ENCODE measurements around the gene KLF3. TPM values are rescaled to one million over a fixed set of nuclear protein-coding genes. Genes with fewer than 3 reads are reported as not detected.
A peak's percentile ranks its signal among the peaks of the same experiment; 100 is the strongest.

The KLF3 gene
- total and polyA plus RNA-seq, 9 of the 15 experiments (the other 6 are each of a cell fraction or from before 2014, with no cell fraction given) = 9.9 to 47.2 (median 18.1) TPM

GRCh38 chr4:38667085-38667893 lies 3.3 kb downstream of the KLF3 start (continued):
- no peak for TF ChIP-seq ZNF512 (tag; IDR thresholded peaks at IDR 0.05)
- TF ChIP-seq IRF9 (tag; IDR thresholded peaks at IDR 0.05) = peak; percentile 92
- no peak for TF ChIP-seq MAFK (IDR thresholded peaks at IDR 0.05; ENCODE audit: low read length)
- TF ChIP-seq TSHZ1 (CRISPR knock-in tag; IDR thresholded peaks at IDR 0.05) = no peak
- TF ChIP-seq ZBTB5 (IDR thresholded peaks at IDR 0.05) = no peak
- no peak for TF ChIP-seq STAT6 (CRISPR knock-in tag; IDR thresholded peaks at IDR 0.05)
- TF ChIP-seq KDM5B (IDR thresholded peaks at IDR 0.05; ENCODE audit: insufficient replicate concordance, low read depth, low read length) = peak; percentile 63
- no peak for TF ChIP-seq BRCA1 (IDR thresholded peaks at IDR 0.05)
- TF ChIP-seq BRCA1 (CRISPR knock-in tag; IDR thresholded peaks at IDR 0.05) = no peak
- TF ChIP-seq CBFB (CRISPR knock-in tag; IDR thresholded peaks at IDR 0.05) = no peak
- TF ChIP-seq KLF16 (IDR thresholded peaks at IDR 0.05) = peak; percentile 68
- no peak for TF ChIP-seq ZNF76 (CRISPR knock-in tag; IDR thresholded peaks at IDR 0.05; ENCODE audit: borderline replicate concordance)

Measured in K562 (cell line).